HG03159 (cell line): Measurements from ENCODE around the gene ZBTB2.
"Not testable (repeated sequence)": the region's sequence is repeated elsewhere in the genome, so short reads cannot be mapped to it uniquely, and the experiment has no call there.

Experiments
- ATAC-seq: cut with Tn5 transposase; IDR thresholded peaks from one replicate; pipeline ENCODE4 v1.9.1; 2021; ENCODE audit warnings: mild to moderate bottlenecking, moderate library complexity; ENCODE audit not compliant: unreplicated experiment

ZBTB2 gene

DNA sequence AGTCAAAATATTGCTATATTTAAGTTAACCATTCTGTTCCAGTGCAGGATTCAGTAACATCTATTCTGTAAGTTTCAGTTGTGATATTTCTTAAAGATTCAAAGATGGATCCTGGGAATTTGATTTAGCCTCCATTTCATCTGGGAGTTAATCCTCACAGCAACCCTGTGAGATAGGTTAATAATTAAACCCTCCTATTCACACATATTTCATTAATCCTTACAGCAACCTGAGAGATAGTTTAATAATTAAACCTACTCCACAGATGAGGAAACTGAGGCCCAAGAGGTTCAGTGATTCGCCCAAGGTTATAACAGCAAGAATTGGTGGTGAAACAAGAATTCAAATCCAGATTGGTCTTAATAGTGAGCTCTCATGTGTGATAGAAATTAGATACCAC lies 10.9 kb upstream of the ZBTB2 start:
- no peak for ATAC-seq

DNA sequence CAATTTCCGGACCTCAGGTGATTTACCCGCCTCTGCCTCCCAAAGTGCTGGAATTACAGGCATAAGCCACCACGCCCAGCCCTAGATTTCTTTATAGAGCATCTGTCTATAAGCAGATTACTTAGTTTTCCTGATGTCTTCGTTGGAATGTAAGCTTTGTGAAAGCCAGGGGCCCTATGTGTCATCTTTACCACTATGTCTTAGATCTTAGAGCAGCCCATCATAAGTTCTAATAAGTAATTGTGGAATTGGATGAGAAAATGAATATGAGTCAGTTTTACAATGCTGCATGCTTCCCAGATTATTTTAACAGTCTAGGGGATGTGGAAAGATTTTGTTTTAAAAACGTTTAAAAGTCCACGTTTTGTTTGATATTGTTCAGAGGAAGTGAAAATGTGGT lies 9.1 kb upstream of the ZBTB2 start:
- no peak for ATAC-seq

DNA sequence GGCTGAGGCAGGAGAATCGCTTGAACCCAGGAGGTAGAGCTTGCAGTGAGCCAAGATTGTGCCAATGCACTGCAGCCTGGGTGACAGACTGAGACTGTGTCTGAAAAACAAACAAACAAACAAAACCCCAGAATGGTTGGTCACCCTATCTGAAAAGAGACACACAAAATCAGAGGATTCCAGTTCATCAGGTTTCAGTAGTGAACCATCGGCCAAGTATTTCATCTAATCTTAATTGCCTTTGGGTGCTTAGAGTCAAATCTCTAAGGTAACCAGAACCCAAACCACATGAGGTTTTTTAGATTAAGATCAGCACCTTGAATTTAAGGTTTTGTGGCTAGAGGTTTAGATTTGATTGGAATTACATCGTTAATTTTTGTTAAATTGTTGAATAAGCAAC lies 8.3 kb upstream of the ZBTB2 start:
- ATAC-seq = no peak

DNA sequence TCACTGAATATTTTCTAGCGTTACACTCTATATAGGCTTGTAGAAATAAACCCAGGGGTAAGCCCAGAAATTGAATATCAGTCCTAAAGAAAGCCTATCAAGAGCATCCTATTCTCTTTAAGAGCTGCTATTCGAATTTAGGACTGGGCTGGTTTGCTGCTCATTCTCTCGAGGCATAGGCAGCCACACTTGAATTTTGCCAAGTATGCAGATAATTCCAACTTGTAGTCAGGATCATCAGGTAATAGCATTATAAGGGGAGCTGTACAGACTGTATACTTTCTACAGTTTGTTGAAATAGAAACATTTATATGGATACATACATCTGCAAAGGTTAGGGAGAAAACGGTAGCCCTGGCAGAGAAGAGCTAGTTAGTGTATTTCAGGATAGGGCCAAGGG lies 2.1 kb upstream of the ZBTB2 start:
- ATAC-seq = no peak

DNA sequence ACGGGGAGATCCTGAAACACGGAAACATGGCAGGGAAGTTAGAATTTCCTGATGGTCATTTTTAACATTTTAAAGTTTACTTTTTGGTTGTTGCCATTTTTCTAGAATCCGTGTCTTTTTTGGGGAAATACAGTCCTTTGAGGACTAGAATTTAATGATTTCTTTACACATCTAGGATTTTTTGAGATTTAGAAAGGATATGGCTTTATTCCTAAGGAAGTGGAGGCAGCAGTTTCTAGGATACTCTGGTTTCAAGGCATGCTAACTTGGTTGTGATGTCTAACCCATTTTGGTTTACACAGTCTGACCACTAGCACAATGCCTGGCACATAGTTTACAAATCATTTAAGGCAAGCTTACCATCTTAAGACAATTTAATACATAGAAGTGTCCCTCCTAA lies 1.1 kb upstream of the ZBTB2 start:
- ATAC-seq = no peak

DNA sequence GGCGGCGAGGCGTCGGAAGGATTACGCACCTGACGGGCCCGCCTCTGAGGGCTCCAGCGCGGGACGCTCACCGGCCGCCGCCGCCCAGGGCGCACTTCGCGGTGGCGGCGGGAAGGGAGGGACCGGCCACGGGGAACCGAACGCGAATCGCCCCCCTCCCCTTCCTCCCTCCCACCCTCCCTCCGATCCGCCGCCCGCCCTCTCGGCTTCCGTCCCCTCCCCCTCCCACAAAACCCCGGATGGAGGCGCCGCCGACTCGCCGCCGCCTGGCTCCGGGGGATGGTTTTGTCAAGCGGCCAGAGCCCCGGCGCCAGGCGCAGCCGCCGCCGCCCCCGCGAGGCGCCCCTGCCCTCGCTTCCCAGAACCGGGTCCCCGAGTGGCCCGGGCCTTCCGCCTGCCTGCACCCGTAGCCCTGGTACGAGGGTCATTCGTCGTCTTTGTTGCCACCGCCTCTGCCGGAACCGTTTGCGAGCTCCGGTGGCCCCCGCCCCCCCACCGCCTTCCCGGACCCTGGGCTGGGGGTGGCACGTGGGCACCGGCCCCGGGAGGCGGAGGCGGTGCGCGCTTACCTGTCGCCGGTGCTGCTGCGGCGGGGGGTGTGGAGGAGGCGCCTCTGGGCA lies 398 bp downstream of the ZBTB2 start:
- ATAC-seq = peak; percentile 7

DNA sequence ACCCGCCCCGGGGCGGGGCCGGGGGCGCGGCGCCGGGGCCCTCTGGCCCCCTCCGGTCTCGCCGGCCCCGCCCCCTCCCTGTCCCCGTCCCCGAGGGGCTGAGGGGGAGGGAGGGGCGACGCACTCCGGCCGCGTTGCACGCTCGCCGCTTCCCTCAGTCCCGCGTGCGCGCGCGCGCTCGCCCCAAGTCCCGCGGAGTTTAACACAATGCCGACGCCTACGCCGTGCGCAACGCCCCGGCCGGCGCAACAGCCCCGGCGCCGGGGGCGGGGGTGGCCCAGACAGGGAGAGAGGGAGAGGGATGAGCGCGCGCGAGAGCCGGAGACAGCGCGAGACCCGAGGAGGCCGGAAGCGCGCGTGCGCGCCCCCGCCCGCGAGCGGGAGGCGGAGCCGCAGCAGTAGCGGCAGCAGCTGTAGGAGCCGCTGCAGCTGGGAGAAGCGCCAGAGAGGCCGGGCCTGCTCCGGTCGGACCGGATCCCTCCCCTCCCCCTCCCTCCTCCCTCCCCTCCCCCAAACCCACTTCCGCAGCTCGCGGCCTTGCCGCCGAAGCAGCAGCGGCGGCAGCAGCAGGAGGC lies 996 bp downstream of the ZBTB2 start:
- ATAC-seq = peak; percentile 81

GRCh38 chr6:151389618-151390275 lies 1.6 kb downstream of the ZBTB2 start:
- ATAC-seq = peak; percentile 59

DNA sequence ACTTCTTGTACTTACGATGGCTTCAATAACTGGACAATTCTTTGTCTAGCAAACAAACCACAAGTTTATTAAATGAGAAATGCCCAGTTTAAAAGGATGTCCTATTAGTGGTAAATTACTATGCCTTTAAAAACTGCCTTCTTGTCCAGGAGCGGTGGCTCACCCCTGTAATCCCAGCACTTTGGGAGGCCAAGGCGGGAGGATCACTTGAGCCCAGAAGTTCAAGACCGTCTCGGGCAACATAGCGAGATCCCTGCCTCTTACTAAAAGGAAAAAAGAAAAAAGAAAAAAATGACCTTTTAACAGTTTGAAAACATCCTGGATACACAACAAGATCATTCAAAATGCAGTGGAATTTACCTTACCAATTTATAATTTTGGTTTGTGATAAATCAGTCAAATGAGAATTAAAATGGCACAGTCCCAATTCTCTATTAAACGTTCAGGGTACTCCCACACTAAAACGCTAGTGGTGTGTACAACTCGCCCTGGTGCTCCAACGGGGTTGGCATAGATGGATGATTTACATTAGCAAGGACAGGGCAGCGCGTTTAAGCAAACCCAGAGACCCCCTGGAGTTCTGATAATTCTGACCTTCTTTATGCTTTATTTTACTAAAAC lies 2.3 kb downstream of the ZBTB2 start:
- ATAC-seq = no peak

DNA sequence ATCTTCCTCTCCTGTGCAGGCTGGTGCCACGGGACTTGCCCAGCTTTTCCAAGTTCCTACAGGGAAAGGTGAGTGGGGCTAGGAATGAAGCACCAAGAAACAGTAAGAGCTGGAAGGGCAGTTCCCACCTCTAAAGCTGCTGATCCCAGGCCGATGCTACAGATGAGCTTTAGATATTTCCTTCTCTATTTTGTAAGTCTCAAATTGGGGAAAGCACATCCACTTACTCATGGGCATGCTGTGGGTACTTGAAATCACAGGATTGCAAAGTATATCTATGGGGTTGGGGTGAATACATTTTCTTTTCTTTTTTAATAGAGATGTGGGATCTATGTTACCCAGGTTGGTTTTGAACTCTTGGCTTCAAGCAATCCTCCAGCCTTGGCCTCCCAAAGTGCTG lies 3.1 kb downstream of the ZBTB2 start:
- ATAC-seq = no peak

GRCh38 chr6:151387175-151387970 lies 4.0 kb downstream of the ZBTB2 start:
- no peak for ATAC-seq

DNA sequence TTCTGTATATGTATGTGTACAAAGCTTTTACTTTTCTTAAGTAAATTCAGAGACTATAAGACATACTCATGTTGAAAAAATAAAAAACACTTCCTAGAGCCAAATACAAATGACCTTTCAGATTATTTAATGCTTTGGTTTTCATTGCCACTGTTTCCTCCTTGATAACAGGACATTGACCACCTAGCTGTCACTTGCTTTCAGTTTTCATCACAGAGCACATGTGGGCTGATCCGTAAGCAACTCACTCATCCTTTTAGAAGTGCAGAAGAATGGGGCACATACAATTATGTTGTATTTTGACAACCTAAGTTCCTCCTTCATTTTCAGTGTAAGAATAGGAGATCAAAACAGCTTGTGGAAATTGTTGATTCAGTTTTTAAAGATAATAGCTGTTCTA lies 6.2 kb downstream of the ZBTB2 start:
- no peak for ATAC-seq

- ATAC-seq = no peak
Observed at GRCh38 chr6:151384151-151384550, 7.2 kb downstream of the ZBTB2 start.

GRCh38 chr6:151382631-151383030 lies 8.7 kb downstream of the ZBTB2 start:
- ATAC-seq = not testable (repeated sequence)

- ATAC-seq = no peak
Observed at GRCh38 chr6:151381722-151382121, 9.6 kb downstream of the ZBTB2 start.

GRCh38 chr6:151380848-151381205 lies 10.5 kb downstream of the ZBTB2 start:
- peak; percentile 12 for ATAC-seq

- ATAC-seq = peak; percentile 66
Observed at GRCh38 chr6:151379933-151380847, 11.2 kb downstream of the ZBTB2 start.

- ATAC-seq = no peak
Observed at GRCh38 chr6:151377095-151377494, 14.3 kb downstream of the ZBTB2 start.

DNA sequence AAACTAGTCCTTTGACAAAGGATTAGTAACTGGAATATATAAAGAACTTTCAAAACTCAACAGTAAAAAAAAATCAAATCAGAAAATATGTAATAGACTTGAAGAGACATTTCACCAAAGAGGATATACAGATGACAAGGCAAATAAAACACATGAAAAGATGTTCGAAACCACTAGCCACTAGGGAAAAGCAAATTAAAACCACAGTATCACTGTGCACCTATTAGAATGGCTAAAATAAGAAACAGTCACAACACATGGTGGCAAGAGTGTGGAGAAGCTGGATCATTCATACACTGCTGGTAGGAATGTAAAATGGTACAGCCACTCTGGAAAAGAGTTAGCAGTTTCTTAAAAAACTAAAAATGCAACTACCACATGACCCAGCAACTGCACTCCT lies 14.9 kb downstream of the ZBTB2 start:
- ATAC-seq = no peak

DNA sequence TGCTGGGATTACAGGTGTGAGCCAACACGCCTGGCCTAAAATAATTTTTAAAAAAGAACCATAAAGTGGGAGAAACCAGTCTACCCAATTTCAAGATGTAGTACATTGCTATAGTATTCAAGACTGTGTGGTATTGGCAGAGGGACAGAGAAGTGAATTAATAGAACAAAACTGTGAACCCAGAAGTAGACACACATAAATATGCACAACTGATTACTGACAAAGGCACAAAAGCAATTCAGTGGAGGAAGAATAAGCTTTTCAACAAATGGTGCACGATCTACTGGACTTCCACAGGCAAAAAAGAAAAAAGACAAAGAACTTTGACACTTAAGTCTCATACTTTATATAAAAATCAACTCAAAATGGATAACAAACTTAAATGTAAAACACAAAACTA lies 15.5 kb downstream of the ZBTB2 start:
- ATAC-seq = no peak
